Effector memory CD4-positive, alpha-beta T cell (primary cell): ENCODE results near the gene MLLT1.

ENCODE experiments used
- DNase-seq, 3 donors: peaks; one replicate each; pipeline ENCODE4 v3.0.0-alpha.2; 2020
- H3K27ac ChIP-seq: 2 replicates; pipeline ENCODE4 v1.7.0; 2013; ENCODE audit warnings: mild to moderate bottlenecking, low read length, moderate library complexity; ENCODE audit not compliant: insufficient read depth, poor library complexity, severe bottlenecking
- H3K27me3 ChIP-seq: replicated peaks from 2 replicates; pipeline ENCODE4 v1.7.0; 2013; ENCODE audit warnings: mild to moderate bottlenecking, low read length; ENCODE audit not compliant: insufficient read depth, control insufficient read depth, poor library complexity, severe bottlenecking
- H3K36me3 ChIP-seq: 2 replicates; pipeline ENCODE4 v1.7.0; 2013; ENCODE audit warnings: mild to moderate bottlenecking, low read length, moderate library complexity; ENCODE audit not compliant: control insufficient read depth, insufficient read depth
- H3K4me1 ChIP-seq: 2 replicates; pipeline ENCODE4 v1.7.0; 2013; ENCODE audit warnings: low read length, mild to moderate bottlenecking; ENCODE audit not compliant: control insufficient read depth, insufficient read depth, poor library complexity, severe bottlenecking
- H3K4me3 ChIP-seq: 2 replicates; pipeline ENCODE4 v1.7.0; 2013; ENCODE audit warnings: low read length, low read depth, mild to moderate bottlenecking; ENCODE audit not compliant: insufficient read depth, poor library complexity, severe bottlenecking
- H3K9me3 ChIP-seq: 2 replicates; pipeline ENCODE4 v1.7.0; 2013; ENCODE audit warnings: mild to moderate bottlenecking, low read length, moderate library complexity; ENCODE audit not compliant: control insufficient read depth

The MLLT1 gene

GRCh38 chr19:6270076-6270745, 9.6 kb downstream of the MLLT1 start:
- no peak overlapping the region for H3K27ac ChIP-seq
- peaks cover 24% of the 10 kb centered on the region for H3K36me3 ChIP-seq
- no peak overlapping the region for H3K4me3 ChIP-seq

GRCh38 chr19:6269101-6269886, 10.5 kb downstream of the MLLT1 start:
- DNase-seq, result no peak
- Histone ChIP-seq H3K4me1 (no peaks in the 10 kb centered on the region), H3K27me3 (no peaks in the 10 kb centered on the region), H3K27ac (no peak overlapping the region), H3K4me3 (no peak overlapping the region), H3K36me3 (peaks cover 25% of the 10 kb centered on the region), H3K9me3 (no peaks in the 10 kb centered on the region)

More at GRCh38 chr19:6270076-6270745, 9.6 kb downstream of the MLLT1 start:
- no peak for DNase-seq
- Histone ChIP-seq H3K27me3 (no peaks in the 10 kb centered on the region), H3K4me1 (no peaks in the 10 kb centered on the region), H3K9me3 (no peaks in the 10 kb centered on the region)

- no peak overlapping the region for H3K4me3 ChIP-seq
- no peaks in the 10 kb centered on the region for H3K4me1 ChIP-seq
- no peak for DNase-seq
- no peaks in the 10 kb centered on the region for H3K27me3 ChIP-seq
- no peaks in the 10 kb centered on the region for H3K9me3 ChIP-seq
- peaks cover 27% of the 10 kb centered on the region for H3K36me3 ChIP-seq
- H3K27ac ChIP-seq, result no peak overlapping the region
Measured at GRCh38 chr19:6268382-6268771, 11.4 kb downstream of the MLLT1 start.

GRCh38 chr19:6267552-6268381, 12.0 kb downstream of the MLLT1 start:
- H3K4me1 ChIP-seq, result no peaks in the 10 kb centered on the region
- H3K9me3 ChIP-seq, result no peaks in the 10 kb centered on the region
- H3K27me3 ChIP-seq, result no peaks in the 10 kb centered on the region
- H3K4me3 ChIP-seq, result no peak overlapping the region
- DNase-seq, result no peak
- no peak overlapping the region for H3K27ac ChIP-seq
- H3K36me3 ChIP-seq, result peaks cover 27% of the 10 kb centered on the region

GRCh38 chr19:6264803-6265202, 15.0 kb downstream of the MLLT1 start:
- peaks cover 43% of the 10 kb centered on the region for H3K36me3 ChIP-seq
- no peaks in the 10 kb centered on the region for H3K27me3 ChIP-seq
- no peak overlapping the region for H3K27ac ChIP-seq
- no peak for DNase-seq
- H3K9me3 ChIP-seq, result no peaks in the 10 kb centered on the region
- no peaks in the 10 kb centered on the region for H3K4me1 ChIP-seq
- H3K4me3 ChIP-seq, result no peak overlapping the region

GRCh38 chr19:6263735-6264444, 15.9 kb downstream of the MLLT1 start:
- H3K36me3 ChIP-seq, result peaks cover 44% of the 10 kb centered on the region
- H3K4me1 ChIP-seq, result no peaks in the 10 kb centered on the region
- no peaks in the 10 kb centered on the region for H3K27me3 ChIP-seq
- H3K9me3 ChIP-seq, result no peaks in the 10 kb centered on the region
- no peak for DNase-seq
- no peak overlapping the region for H3K27ac ChIP-seq
- no peak overlapping the region for H3K4me3 ChIP-seq

GRCh38 chr19:6263306-6263705, 16.5 kb downstream of the MLLT1 start:
- H3K27me3 ChIP-seq, result no peaks in the 10 kb centered on the region
- H3K9me3 ChIP-seq, result no peaks in the 10 kb centered on the region

GRCh38 chr19:6262519-6262918, 17.3 kb downstream of the MLLT1 start:
- H3K27me3 ChIP-seq, result no peaks in the 10 kb centered on the region
- no peaks in the 10 kb centered on the region for H3K9me3 ChIP-seq
- DNase-seq, result no peak
- no peak overlapping the region for H3K27ac ChIP-seq
- H3K4me1 ChIP-seq, result no peaks in the 10 kb centered on the region
- no peak overlapping the region for H3K4me3 ChIP-seq
- H3K36me3 ChIP-seq, result peaks cover 38% of the 10 kb centered on the region

More at GRCh38 chr19:6263306-6263705, 16.5 kb downstream of the MLLT1 start:
- Histone ChIP-seq H3K36me3 (peaks cover 41% of the 10 kb centered on the region), H3K27ac (no peak overlapping the region), H3K4me1 (no peaks in the 10 kb centered on the region), H3K4me3 (no peak overlapping the region)
- no peak for DNase-seq

GRCh38 chr19:6261883-6262282, 17.9 kb downstream of the MLLT1 start:
- Histone ChIP-seq H3K27me3 (no peaks in the 10 kb centered on the region), H3K9me3 (no peaks in the 10 kb centered on the region), H3K4me1 (no peaks in the 10 kb centered on the region), H3K4me3 (no peak overlapping the region), H3K36me3 (peaks cover 38% of the 10 kb centered on the region), H3K27ac (no peak overlapping the region)
- no peak for DNase-seq
